HL-60 (cell line): Measurements from ENCODE around the gene MORN5.

ENCODE experiments used
- DNase-seq, 2 experiments: peaks; one replicate each; pipeline ENCODE4 v3.0.0-alpha.2; 2010 to 2020; ENCODE audit warnings: low read depth in 1 of 2, low spot score in 1 of 2
- H3K27ac ChIP-seq: fragments of 250-450 bp; sonication (Bioruptor Pico); replicated peaks from 2 replicates; pipeline ENCODE4 v1.5.1; 2020; ENCODE audit warnings: mild to moderate bottlenecking, moderate library complexity
- H3K27me3 ChIP-seq: fragments of 250-450 bp; sonication (Bioruptor Pico); 2 replicates; pipeline ENCODE4 v1.5.1; 2021; ENCODE audit warnings: mild to moderate bottlenecking, moderate library complexity; ENCODE audit not compliant: insufficient read depth, poor library complexity, severe bottlenecking
- H3K4me3 ChIP-seq: replicated peaks from 2 replicates; pipeline ENCODE4 v1.5.1; 2011; ENCODE audit warnings: mild to moderate bottlenecking, control low read depth, low read length; ENCODE audit not compliant: insufficient read depth
- GABPA ChIP-seq: IDR thresholded peaks from 2 replicates; pipeline ENCODE4 v1.6.1; 2012; ENCODE audit warnings: low read depth
- POLR2AphosphoS5 ChIP-seq: IDR thresholded peaks from 2 replicates; pipeline ENCODE4 v1.6.1; 2012; ENCODE audit warnings: low read depth
- SPI1 ChIP-seq: IDR thresholded peaks from 2 replicates; pipeline ENCODE4 v1.6.1; 2012; ENCODE audit warnings: low read depth, mild to moderate bottlenecking, borderline replicate concordance
- TF ChIP-seq, protein P1 (sequence below): IDR thresholded peaks from one replicate; pipeline ENCODE4 v1.5.1; 2011; ENCODE audit warnings: low read length, control low read depth, inconsistent platforms; ENCODE audit not compliant: insufficient read depth
- TF ChIP-seq, protein P2 (sequence below): IDR thresholded peaks from 2 replicates; pipeline ENCODE4 v1.6.1; 2012; ENCODE audit warnings: low read depth; ENCODE audit not compliant: insufficient replicate concordance

MORN5 gene

DNA sequence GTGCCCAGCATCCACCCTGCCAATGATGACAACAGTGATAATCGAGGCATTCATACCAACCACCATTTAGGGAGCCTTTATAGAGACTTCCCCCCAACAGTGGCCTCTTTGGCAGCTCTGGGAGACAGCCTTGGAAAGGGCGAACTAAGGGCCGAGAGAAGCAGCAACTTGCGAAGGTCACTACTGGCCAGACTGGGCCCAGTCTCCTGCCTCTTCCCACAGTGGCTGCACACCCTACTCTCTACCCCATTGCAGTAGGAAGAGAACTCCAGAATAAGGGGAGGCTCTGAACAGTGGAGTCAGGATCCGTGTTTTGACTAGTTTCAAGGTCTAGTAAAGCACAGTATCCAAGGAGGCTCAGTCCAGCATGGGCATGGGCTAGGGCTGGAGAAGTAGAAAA lies 63.7 kb downstream of the MORN5 start:
- DNase-seq: no peak
- Histone ChIP-seq H3K27ac (no peak overlapping the region), H3K27me3 (peaks cover 79% of the 10 kb centered on the region), H3K4me3 (no peak overlapping the region)
- TF ChIP-seq, protein P1, sequence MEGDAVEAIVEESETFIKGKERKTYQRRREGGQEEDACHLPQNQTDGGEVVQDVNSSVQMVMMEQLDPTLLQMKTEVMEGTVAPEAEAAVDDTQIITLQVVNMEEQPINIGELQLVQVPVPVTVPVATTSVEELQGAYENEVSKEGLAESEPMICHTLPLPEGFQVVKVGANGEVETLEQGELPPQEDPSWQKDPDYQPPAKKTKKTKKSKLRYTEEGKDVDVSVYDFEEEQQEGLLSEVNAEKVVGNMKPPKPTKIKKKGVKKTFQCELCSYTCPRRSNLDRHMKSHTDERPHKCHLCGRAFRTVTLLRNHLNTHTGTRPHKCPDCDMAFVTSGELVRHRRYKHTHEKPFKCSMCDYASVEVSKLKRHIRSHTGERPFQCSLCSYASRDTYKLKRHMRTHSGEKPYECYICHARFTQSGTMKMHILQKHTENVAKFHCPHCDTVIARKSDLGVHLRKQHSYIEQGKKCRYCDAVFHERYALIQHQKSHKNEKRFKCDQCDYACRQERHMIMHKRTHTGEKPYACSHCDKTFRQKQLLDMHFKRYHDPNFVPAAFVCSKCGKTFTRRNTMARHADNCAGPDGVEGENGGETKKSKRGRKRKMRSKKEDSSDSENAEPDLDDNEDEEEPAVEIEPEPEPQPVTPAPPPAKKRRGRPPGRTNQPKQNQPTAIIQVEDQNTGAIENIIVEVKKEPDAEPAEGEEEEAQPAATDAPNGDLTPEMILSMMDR: no peak
- TF ChIP-seq POLR2AphosphoS5 (no peak), GABPA (no peak), SPI1 (no peak)
- TF ChIP-seq, protein P2, sequence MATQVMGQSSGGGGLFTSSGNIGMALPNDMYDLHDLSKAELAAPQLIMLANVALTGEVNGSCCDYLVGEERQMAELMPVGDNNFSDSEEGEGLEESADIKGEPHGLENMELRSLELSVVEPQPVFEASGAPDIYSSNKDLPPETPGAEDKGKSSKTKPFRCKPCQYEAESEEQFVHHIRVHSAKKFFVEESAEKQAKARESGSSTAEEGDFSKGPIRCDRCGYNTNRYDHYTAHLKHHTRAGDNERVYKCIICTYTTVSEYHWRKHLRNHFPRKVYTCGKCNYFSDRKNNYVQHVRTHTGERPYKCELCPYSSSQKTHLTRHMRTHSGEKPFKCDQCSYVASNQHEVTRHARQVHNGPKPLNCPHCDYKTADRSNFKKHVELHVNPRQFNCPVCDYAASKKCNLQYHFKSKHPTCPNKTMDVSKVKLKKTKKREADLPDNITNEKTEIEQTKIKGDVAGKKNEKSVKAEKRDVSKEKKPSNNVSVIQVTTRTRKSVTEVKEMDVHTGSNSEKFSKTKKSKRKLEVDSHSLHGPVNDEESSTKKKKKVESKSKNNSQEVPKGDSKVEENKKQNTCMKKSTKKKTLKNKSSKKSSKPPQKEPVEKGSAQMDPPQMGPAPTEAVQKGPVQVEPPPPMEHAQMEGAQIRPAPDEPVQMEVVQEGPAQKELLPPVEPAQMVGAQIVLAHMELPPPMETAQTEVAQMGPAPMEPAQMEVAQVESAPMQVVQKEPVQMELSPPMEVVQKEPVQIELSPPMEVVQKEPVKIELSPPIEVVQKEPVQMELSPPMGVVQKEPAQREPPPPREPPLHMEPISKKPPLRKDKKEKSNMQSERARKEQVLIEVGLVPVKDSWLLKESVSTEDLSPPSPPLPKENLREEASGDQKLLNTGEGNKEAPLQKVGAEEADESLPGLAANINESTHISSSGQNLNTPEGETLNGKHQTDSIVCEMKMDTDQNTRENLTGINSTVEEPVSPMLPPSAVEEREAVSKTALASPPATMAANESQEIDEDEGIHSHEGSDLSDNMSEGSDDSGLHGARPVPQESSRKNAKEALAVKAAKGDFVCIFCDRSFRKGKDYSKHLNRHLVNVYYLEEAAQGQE: no peak

DNA sequence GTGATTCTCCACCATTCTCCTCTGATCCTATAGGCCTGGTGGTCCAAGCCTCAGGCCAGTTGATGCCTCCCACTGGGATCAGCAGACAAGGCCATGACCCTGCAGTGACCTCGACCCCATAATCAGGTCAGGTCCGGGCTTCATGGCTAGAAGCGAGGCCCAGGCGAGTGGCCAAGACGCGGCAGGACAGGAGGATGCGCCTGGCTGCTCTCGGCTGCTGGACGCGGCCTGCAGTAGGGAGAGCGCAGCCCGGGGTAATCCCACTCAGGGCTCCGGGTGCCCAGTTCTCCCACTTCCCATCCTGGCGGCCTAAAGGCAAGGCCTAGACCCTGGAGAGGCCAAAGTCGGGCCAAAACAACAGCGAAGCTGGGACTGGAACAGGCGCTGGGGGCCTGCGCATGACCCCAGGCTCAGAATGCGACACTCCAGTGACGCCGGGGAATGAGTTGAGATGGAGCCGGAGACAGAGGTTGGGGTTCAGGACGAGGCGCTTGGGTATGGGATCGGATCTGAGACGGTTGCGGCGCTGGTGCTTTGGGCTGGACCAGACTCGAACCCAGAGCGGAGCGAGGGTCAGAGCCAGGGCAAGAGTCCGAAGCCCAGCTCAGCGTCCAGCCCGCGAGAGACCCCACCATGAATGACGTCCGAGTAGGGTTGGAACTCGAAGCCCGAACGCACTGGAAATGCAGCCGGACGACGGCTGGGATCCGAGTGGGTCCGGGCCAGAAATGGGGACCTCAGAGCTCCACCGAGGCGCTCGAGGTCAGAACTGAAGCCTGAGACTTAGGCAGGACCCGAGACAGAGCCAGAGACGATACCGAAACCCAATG lies 65.8 kb downstream of the MORN5 start:
- no peak for DNase-seq
- H3K27me3 ChIP-seq: peaks cover 76% of the 10 kb centered on the region
- H3K4me3 ChIP-seq: no peak overlapping the region
- TF ChIP-seq SPI1 (no peak), GABPA (no peak), POLR2AphosphoS5 (no peak)
- TF ChIP-seq, protein P2: no peak
- TF ChIP-seq, protein P1: no peak
- H3K27ac ChIP-seq: no peak overlapping the region

DNA sequence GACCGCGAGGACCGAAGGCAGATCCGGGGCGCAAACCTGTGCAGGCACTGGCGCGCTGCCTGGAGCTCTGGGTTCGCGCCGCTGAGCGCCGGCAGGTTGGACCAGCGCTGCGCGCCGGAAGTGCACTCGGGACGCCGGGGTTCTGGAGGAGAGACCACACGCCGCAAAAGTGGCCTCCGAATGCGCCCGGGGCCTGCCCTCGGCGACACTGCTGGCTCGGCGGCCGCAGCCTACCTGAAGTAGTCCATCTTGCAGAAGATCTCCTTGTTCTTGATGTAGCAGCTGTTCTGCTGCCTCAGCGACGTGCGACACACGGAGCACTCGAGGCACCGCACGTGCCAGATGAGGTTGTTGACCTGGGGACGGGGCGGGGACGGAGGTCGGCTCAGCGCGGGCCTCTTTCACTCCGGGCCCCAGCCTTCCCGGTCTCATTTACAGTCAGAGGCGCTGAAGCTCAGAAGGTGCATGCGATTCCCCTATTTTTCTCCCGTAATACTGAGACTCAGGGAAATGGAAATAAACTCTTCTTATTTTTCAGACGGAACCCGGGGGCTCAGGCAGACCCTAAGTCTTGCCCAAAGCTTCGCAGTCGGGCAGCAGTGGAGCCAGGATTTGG lies 66.5 kb downstream of the MORN5 start:
- TF ChIP-seq, protein P2: no peak
- no peak overlapping the region for H3K4me3 ChIP-seq
- H3K27me3 ChIP-seq: peaks cover 76% of the 10 kb centered on the region
- no peak for DNase-seq
- H3K27ac ChIP-seq: no peak overlapping the region
